COLO829 (cell line): ENCODE measurements around the gene HINT2.

Source experiments
- DNase-seq: peaks from one replicate; pipeline ENCODE4 v3.0.0; 2012; ENCODE audit warnings: low spot score

The HINT2 gene

GRCh38 chr9:35774907-35775635 lies 39.8 kb downstream of the HINT2 start:
- DNase-seq: no peak

DNA sequence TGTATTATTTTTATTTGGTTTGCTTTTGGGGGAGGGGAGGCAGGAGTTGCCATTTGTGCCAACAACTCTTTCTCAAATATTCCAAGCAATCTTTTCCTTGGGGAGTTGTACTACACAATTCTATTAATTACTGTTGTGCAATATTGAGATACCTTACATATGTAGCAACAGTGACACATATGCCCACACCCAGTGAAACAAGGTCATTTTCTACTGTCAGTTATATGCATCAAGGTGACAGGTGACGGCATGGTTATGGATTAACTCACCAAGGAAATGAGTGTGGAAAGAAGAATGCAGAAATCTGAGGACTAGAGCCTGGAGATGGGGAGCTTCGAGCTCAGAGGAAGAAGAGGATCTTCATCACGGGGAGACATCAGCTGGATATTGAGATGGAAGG lies 42.9 kb downstream of the HINT2 start:
- no peak for DNase-seq

- DNase-seq: peak; percentile 79
Measured at GRCh38 chr9:35771534-35771933, 43.3 kb downstream of the HINT2 start.

DNA sequence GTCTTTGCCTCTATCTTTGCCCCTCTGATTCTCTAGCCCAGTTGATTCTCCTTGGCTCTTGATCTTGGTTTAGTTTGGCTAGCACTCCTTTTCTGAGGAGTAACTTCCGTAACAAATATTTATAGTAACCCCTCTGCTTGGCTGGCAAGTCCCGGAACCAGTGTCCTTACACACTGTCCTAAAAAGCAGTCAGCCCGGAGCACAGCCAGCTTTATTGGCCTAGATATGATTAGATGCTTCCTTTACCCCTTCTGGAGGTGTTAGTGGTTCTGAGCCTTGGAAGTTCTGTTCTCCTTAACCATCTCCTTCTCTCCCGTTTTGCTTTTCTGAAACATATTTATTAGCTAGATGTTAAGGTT lies 43.8 kb downstream of the HINT2 start:
- no peak for DNase-seq

- no peak for DNase-seq
Measured at GRCh38 chr9:35769763-35770162, 45.1 kb downstream of the HINT2 start.

DNA sequence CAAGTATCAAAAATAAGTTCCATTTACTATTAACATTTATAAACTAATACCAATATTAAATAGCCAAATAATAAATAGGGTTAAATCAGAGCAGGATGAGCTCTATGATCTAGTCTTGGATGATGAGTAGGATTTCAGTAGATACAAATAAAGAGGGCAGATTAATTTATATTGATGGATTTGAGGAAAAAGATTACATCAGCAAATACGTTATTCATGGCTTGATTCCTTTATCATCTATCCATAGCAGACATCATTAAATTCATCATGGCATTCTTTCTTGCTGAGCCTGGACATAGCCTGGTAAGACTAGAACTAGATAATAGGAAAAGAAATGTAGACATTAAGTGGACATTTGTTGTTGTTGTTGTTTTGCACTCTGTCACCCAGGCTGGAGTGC lies 47.4 kb downstream of the HINT2 start:
- DNase-seq: no peak

GRCh38 chr9:35766997-35767396 lies 47.8 kb downstream of the HINT2 start:
- DNase-seq: no peak

DNA sequence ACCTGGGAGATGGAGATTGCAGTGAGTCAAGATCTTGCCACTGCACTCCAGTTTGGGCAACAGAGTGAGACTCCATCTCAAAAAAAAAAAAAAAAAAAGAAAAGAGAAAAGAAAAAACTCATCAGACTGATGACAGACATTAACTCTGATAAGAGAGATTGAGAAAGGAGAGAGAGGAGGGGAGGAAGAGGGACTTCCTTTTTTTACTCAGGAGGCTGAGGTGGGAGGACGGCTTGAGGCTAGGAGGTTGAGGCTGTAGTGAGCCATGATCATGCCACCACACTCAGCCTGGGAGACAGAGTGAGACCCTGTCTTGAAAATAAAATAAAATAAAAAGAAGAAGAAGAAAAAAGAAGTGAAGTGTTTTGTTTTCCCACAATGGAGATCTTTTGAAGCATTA lies 51.0 kb downstream of the HINT2 start:
- DNase-seq: no peak

DNA sequence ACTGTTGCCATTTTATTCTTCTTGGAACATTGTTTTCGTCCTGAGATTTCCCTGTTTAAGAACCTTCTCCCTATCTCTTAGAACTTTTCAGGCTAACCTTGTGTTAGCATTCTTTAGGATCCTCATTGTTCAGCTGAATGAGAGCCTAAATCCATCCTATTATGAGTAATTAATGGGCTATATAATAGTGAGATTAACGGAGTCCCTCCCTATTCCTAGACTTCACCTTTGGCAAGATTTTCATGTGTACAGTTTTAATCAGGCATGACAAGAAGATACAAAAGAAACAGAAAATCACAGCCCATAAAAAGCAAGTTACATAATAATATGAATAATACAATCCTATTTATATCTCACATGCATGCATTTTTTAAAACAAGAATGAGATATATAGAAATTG lies 51.7 kb downstream of the HINT2 start:
- no peak for DNase-seq
